SK-N-MC (cell line): ENCODE data around the gene SNX25.

Experiments used
- DNase-seq: peaks from one replicate; pipeline ENCODE4 v3.0.0-alpha.2; 2011; ENCODE audit warnings: low read depth, low spot score
- H3K27ac ChIP-seq: fragments of 200-600 bp; sonication (generic); 2 replicates; pipeline ENCODE4 v1.5.1; 2016; ENCODE audit warnings: mixed run types
- H3K36me3 ChIP-seq: fragments of 200-600 bp; sonication (generic); 2 replicates; pipeline ENCODE4 v1.6.1; 2017; ENCODE audit warnings: antibody characterized with exemption, low read length, mixed read lengths; ENCODE audit not compliant: insufficient read depth
- H3K4me3 ChIP-seq: fragments of 200-600 bp; sonication (generic); 2 replicates; pipeline ENCODE4 v1.5.1; 2016
- H3K9ac ChIP-seq: fragments of 200-600 bp; sonication (generic); 2 replicates; pipeline ENCODE4 v1.8.0; 2017; ENCODE audit warnings: mixed run types, mixed read lengths; ENCODE audit not compliant: insufficient read length
- H3K9me3 ChIP-seq: fragments of 200-600 bp; sonication (generic); 2 replicates; pipeline ENCODE4 v1.6.1; 2017; ENCODE audit warnings: low read depth, mild to moderate bottlenecking, antibody characterized with exemption, low read length, moderate library complexity, mixed read lengths
- EZH2 ChIP-seq: fragments of 200-600 bp; sonication (generic); IDR thresholded peaks from one replicate; pipeline ENCODE4 v1.6.1; 2017; ENCODE audit warnings: antibody characterized with exemption
- FOXP2 ChIP-seq: optimal IDR thresholded peaks from 2 replicates; pipeline ENCODE3; 2011; ENCODE audit warnings: mild to moderate bottlenecking, moderate library complexity; ENCODE audit not compliant: insufficient read depth; ENCODE audit errors: extremely low read length, control extremely low read depth
- POLR2AphosphoS5 ChIP-seq: IDR thresholded peaks from 2 replicates; pipeline ENCODE4 v1.6.1; 2012; ENCODE audit warnings: mild to moderate bottlenecking, low read depth, low read length, borderline replicate concordance

Gene SNX25

DNA sequence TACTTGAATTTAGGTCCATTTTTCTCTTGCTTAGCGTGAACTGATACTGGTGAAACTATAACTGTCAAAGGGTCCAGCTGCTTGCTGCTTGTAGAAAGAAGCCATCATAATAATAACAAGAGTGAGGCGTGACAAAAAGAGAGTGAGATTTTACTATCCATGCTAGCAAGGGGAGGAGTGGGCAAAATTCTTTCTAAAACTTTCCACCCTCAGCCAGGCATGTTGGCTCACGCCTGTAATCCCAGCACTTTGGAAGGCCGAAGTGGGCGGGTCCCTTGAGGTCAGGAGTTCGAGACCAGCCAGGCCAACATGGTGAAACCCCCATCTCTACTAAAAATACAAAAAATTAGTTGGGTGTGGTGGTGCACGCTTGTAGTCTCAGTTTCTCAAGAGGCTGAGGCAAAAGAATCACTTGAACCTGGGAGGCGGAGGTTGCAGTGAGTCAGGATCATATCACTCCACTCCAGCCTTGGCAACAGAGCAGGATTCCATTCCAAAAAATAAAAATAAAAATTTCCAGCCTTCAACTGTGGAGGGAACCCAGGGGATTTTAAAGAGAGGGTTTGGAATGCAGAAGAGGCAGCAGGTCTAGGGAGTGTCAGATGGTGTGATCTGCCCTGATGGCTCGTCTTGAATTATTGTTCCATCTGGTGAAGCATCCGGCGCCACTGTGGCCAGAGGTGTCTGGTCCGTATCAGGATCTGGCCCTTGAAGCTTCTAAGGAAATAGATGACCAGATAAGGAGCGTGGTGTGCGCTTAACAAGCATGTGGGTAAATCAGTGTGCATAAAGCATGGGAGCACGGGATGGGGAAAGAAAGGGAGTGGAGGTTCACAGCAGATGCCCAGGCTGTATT, 134.6 kb downstream of the SNX25 start:
- Histone ChIP-seq H3K9me3 (no peaks in the 10 kb centered on the region), H3K4me3 (no peak overlapping the region), H3K9ac (no peak overlapping the region), H3K36me3 (peaks cover 5% of the 10 kb centered on the region), H3K27ac (no peak overlapping the region)
- TF ChIP-seq FOXP2 (no peak), EZH2 (no peak), POLR2AphosphoS5 (no peak)
- no peak for DNase-seq

DNA sequence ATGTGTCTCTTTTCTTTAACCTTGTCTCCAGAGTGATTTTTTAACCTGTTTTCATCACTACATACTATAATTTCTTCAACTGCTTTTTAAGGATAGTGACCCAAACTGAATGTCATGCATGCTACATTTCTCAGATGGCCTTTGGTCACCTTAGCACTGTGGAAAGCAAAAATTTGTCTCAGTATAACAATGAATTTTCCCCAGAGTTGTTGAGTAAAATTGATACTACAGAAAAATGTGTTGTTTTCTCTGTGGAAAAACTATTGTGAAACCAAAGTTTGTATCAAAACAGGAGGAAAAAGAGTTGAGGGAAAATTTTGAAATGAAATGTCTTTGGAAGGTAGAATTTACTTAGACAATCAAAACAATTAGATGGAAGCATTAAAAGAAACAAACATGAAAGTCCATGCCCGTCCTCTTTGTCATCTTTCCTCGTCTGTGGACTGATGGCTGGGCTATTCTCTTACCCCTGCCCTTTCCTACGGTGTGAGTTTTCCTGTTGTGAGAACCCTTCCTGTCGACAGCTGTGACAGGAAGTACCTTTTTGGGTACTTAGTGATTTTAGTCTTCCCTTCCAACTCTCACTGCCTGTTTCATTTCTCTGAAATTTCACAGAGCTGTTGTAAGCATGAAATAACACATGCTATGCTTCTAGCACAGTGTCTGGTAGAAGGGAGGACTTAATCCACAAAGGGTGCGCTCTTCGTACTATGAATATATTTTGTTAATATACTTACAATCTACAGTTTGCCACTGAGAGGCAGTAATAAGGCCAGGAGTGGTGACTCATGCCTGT, 135.5 kb downstream of the SNX25 start:
- H3K27ac ChIP-seq, result no peak overlapping the region
- DNase-seq, result no peak
- H3K36me3 ChIP-seq, result peaks cover 7% of the 10 kb centered on the region
- no peak overlapping the region for H3K4me3 ChIP-seq
- H3K9me3 ChIP-seq, result no peaks in the 10 kb centered on the region
- TF ChIP-seq EZH2 (no peak), FOXP2 (no peak), POLR2AphosphoS5 (no peak)
- no peak overlapping the region for H3K9ac ChIP-seq

DNA sequence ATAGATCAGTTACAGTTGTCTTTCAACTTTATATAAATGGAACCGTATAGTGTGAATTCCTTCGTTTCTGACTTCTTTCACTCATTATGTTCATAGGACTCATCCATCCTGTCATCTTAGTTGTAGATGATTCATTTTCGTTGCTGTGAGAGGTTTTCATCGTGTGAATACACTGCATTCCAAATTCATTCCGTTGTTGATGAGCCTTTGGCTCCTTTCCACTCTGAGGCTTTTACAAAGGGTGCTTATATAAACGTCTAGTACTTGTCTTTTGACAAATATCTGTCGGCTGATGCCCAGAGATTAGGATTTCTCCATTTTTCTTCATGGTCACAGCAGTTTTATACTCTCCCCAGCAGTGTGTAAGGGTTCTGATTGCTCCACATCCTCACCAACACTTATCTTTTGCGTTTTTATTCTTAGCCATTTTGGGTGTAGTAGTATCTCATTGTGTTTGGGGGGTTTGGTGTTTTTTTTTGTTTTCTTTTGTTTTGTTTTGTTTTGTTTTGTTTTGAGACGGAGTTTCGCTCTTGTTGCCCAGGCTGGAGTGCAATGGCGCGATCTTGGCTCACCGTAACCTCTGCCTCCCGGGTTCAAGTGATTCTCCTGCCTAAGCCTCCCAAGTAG, 137.7 kb downstream of the SNX25 start:
- Histone ChIP-seq H3K36me3 (peaks cover 7% of the 10 kb centered on the region), H3K9me3 (no peaks in the 10 kb centered on the region), H3K27ac (no peak overlapping the region), H3K9ac (no peak overlapping the region), H3K4me3 (no peak overlapping the region)
- DNase-seq, result no peak
- TF ChIP-seq EZH2 (no peak), POLR2AphosphoS5 (no peak), FOXP2 (no peak)

DNA sequence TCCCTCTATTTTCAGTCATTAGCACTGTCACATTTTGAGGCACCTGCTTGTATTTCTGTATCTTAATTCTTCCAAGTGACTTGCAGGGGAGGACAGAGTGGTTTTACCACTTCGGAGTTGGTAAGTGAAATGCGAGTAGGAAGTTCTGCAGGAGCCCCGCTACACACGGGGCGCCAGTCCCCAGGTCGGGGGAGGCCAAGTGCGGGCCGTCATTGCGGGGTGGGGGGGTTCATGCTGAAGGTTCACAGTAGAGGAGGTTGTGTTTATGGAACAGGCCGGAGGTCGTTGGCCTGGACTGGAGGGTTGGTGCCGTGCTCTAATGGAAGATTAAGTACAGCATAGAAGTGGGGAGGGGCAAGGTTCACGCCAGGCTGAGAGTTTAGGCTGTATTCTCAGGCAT, 142.3 kb downstream of the SNX25 start:
- peaks cover 7% of the 10 kb centered on the region for H3K36me3 ChIP-seq
- H3K27ac ChIP-seq, result no peak overlapping the region

DNA sequence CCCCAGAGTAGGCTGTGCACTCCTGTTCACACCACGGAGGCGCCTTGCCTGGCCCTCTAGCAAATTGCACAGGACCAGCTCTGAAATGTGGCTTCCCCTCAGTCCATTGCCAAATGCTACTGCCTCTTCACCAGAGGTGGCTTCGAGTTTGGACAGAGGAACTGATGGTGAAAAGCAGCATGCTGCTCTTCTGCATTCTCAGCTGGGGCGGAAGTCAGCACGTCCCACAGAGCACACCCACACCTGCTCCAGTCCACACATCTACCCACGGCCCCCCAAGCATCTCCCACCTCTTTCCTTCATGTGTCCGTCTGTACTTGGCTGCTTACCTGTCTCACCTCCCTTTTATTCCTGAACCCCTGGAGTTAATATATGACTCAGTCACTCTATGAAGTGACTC, 142.8 kb downstream of the SNX25 start:
- no peak overlapping the region for H3K4me3 ChIP-seq
- H3K27ac ChIP-seq, result no peak overlapping the region
- TF ChIP-seq POLR2AphosphoS5 (no peak), FOXP2 (no peak), EZH2 (no peak)
- H3K9ac ChIP-seq, result no peak overlapping the region
- H3K36me3 ChIP-seq, result 0 out of 2 replicates have a peak, but pooled peaks cover 3% of the 10 kb centered on the region
- no peaks in the 10 kb centered on the region for H3K9me3 ChIP-seq
- no peak for DNase-seq

More for the DNA sequence above, 142.3 kb downstream of the SNX25 start:
- no peak for DNase-seq
- TF ChIP-seq EZH2 (no peak), FOXP2 (no peak), POLR2AphosphoS5 (no peak)
- Histone ChIP-seq H3K9me3 (no peaks in the 10 kb centered on the region), H3K9ac (no peak overlapping the region), H3K4me3 (no peak overlapping the region)

DNA sequence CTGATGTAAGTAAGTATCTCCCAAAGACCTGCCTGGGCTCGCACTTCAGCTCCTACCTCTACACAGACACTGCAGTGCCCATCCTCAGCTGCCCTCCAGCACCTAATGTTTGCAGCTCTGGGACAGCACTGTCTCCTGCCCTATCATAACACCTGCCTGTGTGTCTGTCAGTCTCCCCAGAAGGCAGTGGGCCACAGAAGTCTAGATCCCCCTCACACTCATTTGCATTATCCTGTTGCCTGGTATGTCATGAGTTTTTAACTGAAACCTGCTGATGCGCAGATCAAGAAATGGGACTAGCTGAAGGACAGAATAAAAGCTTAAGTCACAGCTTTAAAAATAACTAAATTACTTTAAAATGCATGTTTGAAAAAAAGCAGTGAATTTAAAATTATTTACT, 143.3 kb downstream of the SNX25 start:
- Histone ChIP-seq H3K9ac (no peak overlapping the region), H3K9me3 (no peaks in the 10 kb centered on the region), H3K27ac (no peak overlapping the region), H3K4me3 (no peak overlapping the region), H3K36me3 (0 out of 2 replicates have a peak, but pooled peaks cover 3% of the 10 kb centered on the region)
- no peak for DNase-seq
- TF ChIP-seq EZH2 (no peak), POLR2AphosphoS5 (no peak), FOXP2 (no peak)

DNA sequence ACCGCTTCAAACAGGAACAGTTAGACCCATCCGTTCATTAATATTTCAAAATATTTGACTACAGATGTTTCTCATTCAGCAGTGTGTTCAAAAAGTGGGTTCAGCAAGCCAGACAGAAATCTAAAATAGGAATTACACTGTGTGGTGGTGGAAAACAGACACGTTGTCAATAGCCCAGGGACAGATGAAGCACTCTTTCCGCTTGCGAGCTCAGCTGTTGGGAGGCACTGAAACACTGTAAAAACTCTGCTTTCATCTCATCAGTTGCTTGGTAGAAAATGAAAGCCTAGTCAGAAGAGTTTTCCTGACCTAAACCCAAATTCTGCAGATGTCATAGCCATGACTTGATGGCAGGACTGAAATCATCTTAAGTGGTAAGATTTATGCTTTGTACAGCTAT, 147.8 kb downstream of the SNX25 start:
- Histone ChIP-seq H3K4me3 (no peak overlapping the region), H3K9me3 (no peaks in the 10 kb centered on the region), H3K27ac (no peak overlapping the region; the same call in 1 of the 2 replicates), H3K9ac (no peak overlapping the region), H3K36me3 (no peaks in the 10 kb centered on the region)
- no peak for TF ChIP-seq FOXP2
- TF ChIP-seq EZH2, result no peak
- TF ChIP-seq POLR2AphosphoS5, result no peak
- no peak for DNase-seq
